GM18498 (cell line): Measurements from ENCODE around the gene PDLIM5.
"Not testable (repeated sequence)": the region's sequence is repeated elsewhere in the genome, so short reads cannot be mapped to it uniquely, and the experiment has no call there.

ENCODE experiments used
- ATAC-seq: cut with Tn5 transposase; IDR thresholded peaks from one replicate; pipeline ENCODE4 v1.9.1; 2021; ENCODE audit warnings: mild to moderate bottlenecking, moderate library complexity; ENCODE audit not compliant: unreplicated experiment

Gene PDLIM5

GRCh38 chr4:94583914-94584641 lies 132.3 kb downstream of the PDLIM5 start:
- peak; percentile 92 for ATAC-seq

DNA sequence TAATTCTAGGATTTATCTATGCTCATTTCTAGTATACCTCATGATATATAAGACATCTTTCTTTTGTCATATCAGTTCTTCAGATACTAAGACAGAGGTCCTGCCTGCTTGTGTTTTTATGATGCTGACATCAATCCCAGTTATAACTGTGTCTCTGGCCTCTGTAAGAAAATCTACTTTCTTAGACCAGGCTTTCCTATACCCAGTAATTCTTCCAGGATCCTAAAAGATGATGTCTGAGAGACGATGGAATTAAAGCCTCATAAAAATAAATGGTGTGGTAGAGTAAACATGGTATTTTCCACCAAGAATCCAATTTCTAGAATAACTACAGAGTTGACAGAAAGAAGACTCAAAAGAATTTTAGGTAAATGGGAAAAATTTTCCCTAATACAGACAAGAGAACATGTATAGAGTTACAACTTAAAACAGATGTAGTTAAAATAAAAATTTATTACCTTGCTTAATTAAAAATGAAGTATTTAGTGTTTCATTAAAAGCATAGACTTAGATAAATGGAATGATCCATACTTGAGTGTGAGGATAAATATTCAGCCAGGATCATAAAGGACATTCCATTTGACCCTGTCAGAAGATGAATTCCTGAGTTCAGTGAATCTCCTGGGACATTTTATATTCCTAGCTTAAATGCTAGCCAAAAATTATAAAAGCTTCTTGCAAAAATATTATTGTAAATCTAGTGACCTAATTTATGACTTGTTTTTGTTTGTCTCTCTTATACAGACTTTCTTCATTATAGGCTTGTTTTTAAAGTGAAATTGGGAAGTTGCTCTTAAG lies 137.4 kb downstream of the PDLIM5 start:
- no peak for ATAC-seq

DNA sequence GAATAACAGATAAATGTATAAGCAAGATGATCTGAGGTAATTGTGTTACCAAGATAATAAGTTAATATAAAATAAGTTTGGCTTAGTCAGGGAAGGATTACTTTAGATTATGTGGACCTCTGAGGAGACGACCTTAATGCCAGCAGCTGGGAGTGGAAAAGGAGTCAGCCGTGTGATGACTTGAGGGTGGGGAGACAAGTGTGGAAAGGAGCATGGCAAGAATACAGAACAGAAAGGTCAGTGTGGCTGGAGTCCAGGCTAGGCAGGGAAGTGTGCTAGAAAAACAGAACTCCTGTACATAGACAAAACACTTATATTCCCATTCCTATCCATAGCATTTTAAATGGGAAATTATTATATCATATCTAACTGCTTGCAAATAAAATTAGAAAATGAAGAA lies 138.8 kb downstream of the PDLIM5 start:
- ATAC-seq = no peak

- no peak for ATAC-seq
Observed at GRCh38 chr4:94591289-94591688, 139.5 kb downstream of the PDLIM5 start.

- ATAC-seq = no peak
Observed at GRCh38 chr4:94595013-94595412, 143.3 kb downstream of the PDLIM5 start.

DNA sequence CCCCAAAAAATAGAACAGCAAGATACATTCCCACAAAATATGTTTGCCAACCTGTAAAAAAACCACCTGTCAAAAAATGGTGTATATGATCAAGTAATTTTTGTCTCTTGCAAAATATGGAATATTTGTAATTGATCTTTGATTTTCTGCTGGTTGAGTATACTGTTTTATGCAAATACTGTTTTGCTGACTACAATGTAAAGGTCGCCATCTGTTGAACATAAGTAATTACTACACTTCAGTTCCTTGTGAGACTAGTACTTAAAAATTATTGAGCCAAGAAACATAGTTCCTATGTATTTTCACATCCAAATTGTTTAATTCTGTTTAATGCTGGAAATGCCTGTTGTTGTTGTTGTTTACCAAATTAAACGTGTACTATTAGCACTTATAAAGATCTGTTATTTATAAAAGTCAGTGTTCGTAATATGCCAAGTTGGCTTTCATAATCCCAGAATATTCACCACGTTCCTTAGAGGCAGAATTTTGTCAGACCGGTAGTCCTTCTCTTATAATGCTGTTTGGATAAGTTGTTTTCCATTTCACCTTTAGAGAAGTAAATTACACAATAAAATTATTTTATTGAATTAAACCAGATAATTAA lies 144.2 kb downstream of the PDLIM5 start:
- peak; percentile 84 for ATAC-seq

DNA sequence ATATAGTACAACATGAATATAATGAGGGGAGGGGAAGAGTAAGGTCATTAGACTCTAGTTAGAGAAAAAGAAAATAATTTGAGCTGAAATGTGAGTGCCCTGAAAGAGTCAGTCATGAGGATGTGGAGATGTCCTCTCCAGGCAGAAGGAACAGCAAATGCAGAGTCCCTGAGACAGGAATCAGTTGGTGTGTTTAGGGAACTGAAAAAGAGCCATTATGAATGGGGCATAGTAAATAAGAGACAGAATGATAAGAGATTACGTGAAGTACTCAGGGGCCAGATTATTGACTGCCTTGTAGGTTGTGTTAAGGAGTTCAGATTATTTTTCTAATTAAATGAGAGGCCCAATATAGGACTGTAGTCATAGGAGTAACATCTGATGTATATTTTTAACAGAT lies 147.0 kb downstream of the PDLIM5 start:
- no peak for ATAC-seq

- no peak for ATAC-seq
Observed at GRCh38 chr4:94603170-94603747, 151.5 kb downstream of the PDLIM5 start.

- no peak for ATAC-seq
Observed at GRCh38 chr4:94605241-94605805, 153.6 kb downstream of the PDLIM5 start.

DNA sequence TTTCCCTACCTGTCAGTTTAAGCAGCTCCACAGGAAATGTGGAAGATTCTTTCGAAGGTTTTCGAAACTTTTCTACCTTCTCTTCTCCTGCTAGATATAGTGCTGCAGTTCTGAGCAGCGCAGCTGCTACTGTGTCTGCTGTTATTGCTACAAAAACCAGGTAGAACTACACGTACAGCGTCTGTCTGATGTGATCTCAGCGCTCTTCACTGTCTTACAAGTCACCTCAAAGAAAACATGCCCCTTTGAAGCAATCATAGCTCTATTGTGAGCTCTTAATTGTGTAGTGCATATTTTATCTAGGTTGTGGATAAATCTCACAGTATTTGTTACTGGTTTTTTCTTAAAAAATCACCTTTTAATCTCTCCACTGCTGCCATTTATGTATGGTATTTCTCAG lies 158.4 kb downstream of the PDLIM5 start:
- no peak for ATAC-seq

DNA sequence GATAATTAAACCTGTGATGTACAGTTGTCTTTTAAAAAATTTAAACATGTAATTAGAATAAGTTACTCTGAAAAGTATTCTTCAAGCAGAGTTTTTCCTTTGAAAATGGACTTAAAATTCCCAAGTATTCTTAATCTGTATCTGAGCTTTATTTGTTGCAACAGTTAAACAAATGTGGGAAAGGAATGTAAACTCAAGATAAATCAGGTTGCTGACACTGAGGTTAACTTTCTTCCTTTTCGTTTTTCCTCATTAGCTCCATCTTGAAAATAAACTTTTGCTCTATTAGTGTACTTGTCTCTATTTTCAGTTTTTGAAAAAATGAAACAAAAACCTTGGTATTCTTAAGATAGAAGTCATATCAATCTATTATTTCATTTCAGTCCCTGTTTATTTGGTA lies 161.5 kb downstream of the PDLIM5 start:
- no peak for ATAC-seq

DNA sequence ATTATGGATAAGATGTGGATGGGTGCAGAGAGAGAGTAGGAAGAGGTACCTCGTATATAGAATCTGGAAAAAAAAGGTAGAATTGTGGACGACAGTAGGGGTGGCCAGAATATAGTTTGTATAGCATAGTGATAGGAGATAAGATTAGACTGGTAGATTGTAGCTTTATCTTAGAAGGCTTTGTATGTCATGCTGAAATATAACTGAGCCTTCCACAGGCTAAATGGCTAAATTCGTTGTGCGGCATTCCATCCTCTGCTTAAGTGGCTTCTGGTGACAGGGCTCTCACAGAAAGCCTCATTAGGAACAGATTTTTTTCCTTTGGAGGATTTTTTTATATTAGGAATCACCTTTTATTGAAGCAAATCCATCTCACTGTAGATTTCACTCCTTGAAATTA lies 163.7 kb downstream of the PDLIM5 start:
- no peak for ATAC-seq

DNA sequence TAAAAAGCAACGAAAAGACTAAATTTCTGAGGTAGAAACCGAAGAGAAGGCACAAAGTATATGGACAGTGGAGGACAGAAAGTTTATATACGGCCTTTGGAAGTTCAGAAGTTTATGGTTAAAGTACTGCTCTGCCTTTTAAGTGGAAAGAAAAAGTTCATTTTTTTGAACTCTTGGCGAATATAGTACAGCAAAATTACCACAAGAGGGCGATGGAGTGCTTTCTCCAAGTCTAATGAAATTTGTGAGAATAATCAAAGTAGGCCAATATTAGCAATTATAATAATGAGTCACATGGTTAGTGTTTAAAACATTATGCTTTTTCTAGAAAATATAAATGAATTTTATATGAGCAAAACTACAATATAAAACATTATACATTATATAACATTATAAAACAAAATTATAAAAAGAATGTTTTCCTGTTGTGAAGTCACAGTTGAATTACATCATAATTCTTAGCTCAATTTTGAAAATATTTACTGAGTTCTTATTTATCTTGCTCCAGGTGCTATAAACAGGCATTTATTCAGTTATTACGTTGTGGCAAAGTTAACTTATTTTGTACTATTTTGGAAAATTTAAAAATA lies 169.8 kb downstream of the PDLIM5 start:
- peak; percentile 63 for ATAC-seq

- no peak for ATAC-seq
Observed at GRCh38 chr4:94623126-94623911, 171.6 kb downstream of the PDLIM5 start.

DNA sequence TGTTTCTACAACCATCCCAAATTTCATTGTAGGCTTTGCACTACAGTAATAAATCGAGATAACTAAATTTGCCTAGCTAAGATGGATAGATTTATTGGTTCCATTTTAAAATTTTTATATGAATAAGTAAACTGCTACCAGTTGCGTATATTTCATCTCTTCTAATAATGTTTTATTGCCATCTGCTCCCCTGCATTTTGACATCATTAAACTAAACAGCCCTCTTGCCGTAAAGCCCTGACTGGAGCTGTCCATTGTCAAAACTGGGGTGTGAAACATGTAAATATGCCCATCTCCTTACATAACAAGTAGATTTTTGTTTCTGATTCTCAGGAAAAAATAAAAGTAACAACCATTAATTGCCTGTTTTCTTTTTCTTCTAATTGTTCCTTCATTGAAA lies 175.2 kb downstream of the PDLIM5 start:
- ATAC-seq = no peak

DNA sequence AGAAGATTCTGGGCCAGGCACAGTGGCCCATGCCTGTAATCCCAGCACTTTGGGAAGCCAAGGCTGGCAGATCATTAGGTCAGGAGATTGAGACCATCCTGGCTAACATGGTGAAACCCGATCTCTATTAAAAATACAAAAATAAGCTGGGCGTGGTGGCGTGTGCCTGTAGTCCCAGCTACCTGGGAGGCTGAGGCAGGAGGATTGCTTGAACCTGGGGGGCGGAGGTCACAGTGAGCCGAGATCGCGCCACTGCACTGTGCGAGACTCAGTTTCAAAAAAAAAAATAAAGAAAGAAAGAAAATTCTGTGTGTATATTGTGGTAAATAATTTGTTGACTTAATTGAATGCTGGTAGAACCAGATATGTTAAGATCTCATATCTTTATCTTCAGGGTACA lies 177.3 kb downstream of the PDLIM5 start:
- not testable (repeated sequence) for ATAC-seq

DNA sequence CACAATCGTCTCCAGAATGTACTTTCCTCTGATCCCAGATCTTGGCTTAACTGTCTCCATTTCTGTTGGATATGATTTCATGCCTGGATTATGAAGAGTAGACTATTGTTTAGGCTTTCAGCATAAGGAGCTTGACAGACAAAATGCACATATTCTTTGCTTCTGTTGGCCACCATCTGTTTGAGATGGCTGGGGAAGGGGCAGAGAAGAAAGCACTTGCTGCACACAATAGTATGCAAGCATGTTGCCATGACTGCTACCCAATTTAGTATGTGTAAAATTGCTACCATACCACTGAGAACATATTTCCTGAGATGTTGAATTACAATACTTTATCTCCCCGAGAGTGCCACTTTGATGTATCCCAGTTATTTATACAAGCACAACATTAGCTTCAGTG lies 178.1 kb downstream of the PDLIM5 start:
- no peak for ATAC-seq

DNA sequence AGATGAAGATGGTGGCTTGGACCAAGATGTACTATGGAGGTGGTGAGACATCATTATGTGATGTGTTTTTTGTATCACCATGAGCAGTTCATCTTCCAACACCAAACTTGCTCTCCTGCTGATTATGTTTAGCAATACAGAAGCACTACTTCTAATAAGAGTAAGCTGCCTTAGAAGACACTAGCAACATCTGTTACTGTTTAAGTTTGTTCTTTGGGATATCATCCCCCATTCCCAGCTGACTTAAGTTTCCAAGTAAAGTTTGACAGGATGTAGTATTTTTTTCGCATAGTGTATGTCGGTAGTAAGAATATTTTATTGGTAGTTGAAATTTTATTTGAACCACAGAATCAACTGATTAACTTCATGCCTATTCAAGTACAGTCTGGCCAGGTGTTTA lies 182.5 kb downstream of the PDLIM5 start:
- ATAC-seq = no peak

- no peak for ATAC-seq
Observed at GRCh38 chr4:94635177-94635576, 183.4 kb downstream of the PDLIM5 start.

DNA sequence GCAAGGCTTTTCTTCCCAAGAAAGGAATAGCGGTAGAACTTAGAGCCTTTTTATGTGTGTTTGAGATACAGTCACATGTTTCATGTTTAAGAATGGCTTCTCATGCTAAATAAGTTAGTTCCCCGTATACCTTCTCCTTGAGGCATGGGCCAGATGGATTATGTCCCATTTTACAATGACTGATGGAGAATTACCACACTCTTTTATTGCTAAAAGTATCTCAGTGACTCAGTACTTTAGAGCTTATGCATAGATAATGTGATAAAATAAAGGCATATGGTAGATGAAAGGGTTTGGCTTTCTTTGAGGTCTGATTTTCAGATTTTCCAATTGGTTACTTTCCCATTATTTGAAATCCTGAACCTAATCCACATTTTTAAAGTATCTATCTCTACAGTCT lies 184.3 kb downstream of the PDLIM5 start:
- no peak for ATAC-seq
